WTC11 (cell line): ENCODE measurements around the gene SH3GL2.

Experiments
- CREB1 ChIP-seq: sonication (generic); formaldehyde crosslinking; IDR thresholded peaks from 2 replicates; pipeline ENCODE4 v1.8.0; 2023; ENCODE audit warnings: mild to moderate bottlenecking, missing genetic modification reagents
- CTCF ChIP-seq: fragments of 200-600 bp; IDR thresholded peaks from 2 replicates; pipeline ENCODE4 v1.8.0; 2022; ENCODE audit warnings: antibody characterized with exemption
- ELF4 ChIP-seq: sonication (generic); formaldehyde crosslinking; IDR thresholded peaks from 2 replicates; pipeline ENCODE4 v1.8.1; 2022; ENCODE audit warnings: low read depth, mild to moderate bottlenecking, moderate library complexity, missing genetic modification reagents
- RELA ChIP-seq: sonication (generic); formaldehyde crosslinking; IDR thresholded peaks from 2 replicates; pipeline ENCODE4 v1.8.1; 2022; ENCODE audit warnings: missing genetic modification reagents, mild to moderate bottlenecking, borderline replicate concordance
- SP1 ChIP-seq: sonication (generic); formaldehyde crosslinking; conservative IDR thresholded peaks from 2 replicates; pipeline ENCODE4 v1.8.1; 2022; ENCODE audit warnings: missing genetic modification reagents
- ZSCAN18 ChIP-seq: fragments of 250-450 bp; sonication (Bioruptor Pico); IDR thresholded peaks from 2 replicates; pipeline ENCODE4 v2.1.2; 2022; ENCODE audit warnings: mild to moderate bottlenecking, moderate library complexity
- TF ChIP-seq, protein P1 (sequence below): sonication (generic); formaldehyde crosslinking; IDR thresholded peaks from 2 replicates; pipeline ENCODE4 v1.8.0; 2022; ENCODE audit warnings: mild to moderate bottlenecking, missing genetic modification reagents
- TF ChIP-seq, protein P2 (sequence below): sonication (generic); formaldehyde crosslinking; IDR thresholded peaks from 2 replicates; pipeline ENCODE4 v1.8.0; 2022; ENCODE audit warnings: mild to moderate bottlenecking, missing genetic modification reagents

- TF ChIP-seq CTCF = no peak
- TF ChIP-seq CREB1 (CRISPR knock-in tag) = no peak
- TF ChIP-seq, protein P1, sequence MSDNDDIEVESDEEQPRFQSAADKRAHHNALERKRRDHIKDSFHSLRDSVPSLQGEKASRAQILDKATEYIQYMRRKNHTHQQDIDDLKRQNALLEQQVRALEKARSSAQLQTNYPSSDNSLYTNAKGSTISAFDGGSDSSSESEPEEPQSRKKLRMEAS (CRISPR knock-in tag) = no peak
- TF ChIP-seq ELF4 (CRISPR knock-in tag) = no peak
- no peak for TF ChIP-seq SP1
- TF ChIP-seq, protein P2, sequence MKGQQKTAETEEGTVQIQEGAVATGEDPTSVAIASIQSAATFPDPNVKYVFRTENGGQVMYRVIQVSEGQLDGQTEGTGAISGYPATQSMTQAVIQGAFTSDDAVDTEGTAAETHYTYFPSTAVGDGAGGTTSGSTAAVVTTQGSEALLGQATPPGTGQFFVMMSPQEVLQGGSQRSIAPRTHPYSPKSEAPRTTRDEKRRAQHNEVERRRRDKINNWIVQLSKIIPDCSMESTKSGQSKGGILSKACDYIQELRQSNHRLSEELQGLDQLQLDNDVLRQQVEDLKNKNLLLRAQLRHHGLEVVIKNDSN (CRISPR knock-in tag) = no peak
- no peak for TF ChIP-seq ZSCAN18 (CRISPR knock-in tag)
- TF ChIP-seq RELA (CRISPR knock-in tag) = no peak
Observed at GRCh38 chr9:17688834-17689233, 110.0 kb downstream of the SH3GL2 start.
